ENCODE measurements around the gene TENT5C. TPM values are rescaled to one million over a fixed set of nuclear protein-coding genes. Genes with fewer than 3 reads are reported as not detected.

TENT5C gene
- total and polyA plus RNA-seq, 10 of the 15 experiments (the other 5 are each of a cell fraction or from before 2014, with no cell fraction given), result 0.19 to 2.4 (median 0.78) TPM

DNA sequence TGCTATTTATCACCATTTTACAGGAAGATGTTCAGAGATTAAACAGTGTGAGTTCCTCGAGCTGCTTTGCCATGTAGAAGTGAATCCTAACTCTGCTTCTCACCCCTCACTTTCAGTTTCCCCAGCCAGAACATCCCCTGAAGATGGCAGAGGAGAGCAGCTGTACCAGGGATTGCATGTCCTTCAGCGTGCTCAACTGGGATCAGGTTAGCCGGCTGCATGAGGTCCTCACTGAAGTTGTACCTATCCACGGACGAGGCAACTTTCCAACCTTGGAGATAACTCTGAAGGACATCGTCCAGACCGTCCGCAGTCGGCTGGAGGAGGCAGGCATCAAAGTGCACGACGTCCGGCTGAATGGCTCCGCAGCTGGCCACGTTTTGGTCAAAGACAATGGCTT, 16.9 kb downstream of the TENT5C start:
- Histone ChIP-seq H3K4me1 (ENCODE audit: control insufficient read depth, insufficient read depth, low read length) (no peaks in the 10 kb centered on the region), H4K20me1 (ENCODE audit: control insufficient read depth, insufficient read depth) (no peaks in the 10 kb centered on the region; the same call in none of the 2 replicates), H3K9me3 (replicated peaks; ENCODE audit: control insufficient read depth, insufficient read depth, low read length) (no peaks in the 10 kb centered on the region; the same call in 2 of the 3 replicates), H3K36me3 (ENCODE audit: control insufficient read depth in 2 of 2, insufficient read depth in 2 of 2, low read length in 1 of 2) (no peaks in the 10 kb centered on the region), H3K79me2 (ENCODE audit: control insufficient read depth, insufficient read depth, low read length) (no peaks in the 10 kb centered on the region), H2AFZ (ENCODE audit: control insufficient read depth, low read depth, low read length) (no peak overlapping the region), H3K27me3 (replicated peaks in 1 of 2; ENCODE audit: control insufficient read depth in 2 of 2, insufficient read depth in 2 of 2, low read length in 1 of 2) (peaks cover 3% of the 10 kb centered on the region in 2 experiments), H3K9ac (ENCODE audit: control insufficient read depth, insufficient read depth, low read length) (no peak overlapping the region), H3K27ac (ENCODE audit: control insufficient read depth, insufficient read depth) (no peak overlapping the region), H3K4me2 (ENCODE audit: control insufficient read depth, insufficient read depth) (no peak overlapping the region), H3K4me3 (no peak overlapping the region)
- ChIA-PET SMC1A (ENCODE audit: uncharacterized antibody, unreplicated experiment) (no interaction called here), RAD21 (ENCODE audit: unreplicated experiment) (no interaction called here), CTCF (interaction anchor here (0.6 kb wide), 1 partner anchor 110 kb away, joined by 3 read pairs; no protein-coding TSS in a partner anchor), POLR2A (no interaction called here)
- no peak for FAIRE-seq
- in situ Hi-C loops (cut with MboI), result no loop called here
- intact Hi-C loops (cut with micrococcal nuclease; ENCODE audit: unreplicated experiment), result no loop called here
- 62% methylated on average over 14 of the region's 14 CpGs for WGBS (ENCODE audit: insufficient coverage, insufficient replicate concordance, low lambda C conversion rate, missing lambda C conversion rate)
- no TSS peak for BruUV-seq (replicated peaks)
- ATAC-seq, result no peak
- no peak for DNase-seq (ENCODE audit: low read depth, low spot score)
- TF ChIP-seq, protein P1, sequence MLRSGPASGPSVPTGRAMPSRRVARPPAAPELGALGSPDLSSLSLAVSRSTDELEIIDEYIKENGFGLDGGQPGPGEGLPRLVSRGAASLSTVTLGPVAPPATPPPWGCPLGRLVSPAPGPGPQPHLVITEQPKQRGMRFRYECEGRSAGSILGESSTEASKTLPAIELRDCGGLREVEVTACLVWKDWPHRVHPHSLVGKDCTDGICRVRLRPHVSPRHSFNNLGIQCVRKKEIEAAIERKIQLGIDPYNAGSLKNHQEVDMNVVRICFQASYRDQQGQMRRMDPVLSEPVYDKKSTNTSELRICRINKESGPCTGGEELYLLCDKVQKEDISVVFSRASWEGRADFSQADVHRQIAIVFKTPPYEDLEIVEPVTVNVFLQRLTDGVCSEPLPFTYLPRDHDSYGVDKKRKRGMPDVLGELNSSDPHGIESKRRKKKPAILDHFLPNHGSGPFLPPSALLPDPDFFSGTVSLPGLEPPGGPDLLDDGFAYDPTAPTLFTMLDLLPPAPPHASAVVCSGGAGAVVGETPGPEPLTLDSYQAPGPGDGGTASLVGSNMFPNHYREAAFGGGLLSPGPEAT (IDR thresholded peaks at IDR 0.05; ENCODE audit: low read depth), result no peak
- TF ChIP-seq, protein P2, sequence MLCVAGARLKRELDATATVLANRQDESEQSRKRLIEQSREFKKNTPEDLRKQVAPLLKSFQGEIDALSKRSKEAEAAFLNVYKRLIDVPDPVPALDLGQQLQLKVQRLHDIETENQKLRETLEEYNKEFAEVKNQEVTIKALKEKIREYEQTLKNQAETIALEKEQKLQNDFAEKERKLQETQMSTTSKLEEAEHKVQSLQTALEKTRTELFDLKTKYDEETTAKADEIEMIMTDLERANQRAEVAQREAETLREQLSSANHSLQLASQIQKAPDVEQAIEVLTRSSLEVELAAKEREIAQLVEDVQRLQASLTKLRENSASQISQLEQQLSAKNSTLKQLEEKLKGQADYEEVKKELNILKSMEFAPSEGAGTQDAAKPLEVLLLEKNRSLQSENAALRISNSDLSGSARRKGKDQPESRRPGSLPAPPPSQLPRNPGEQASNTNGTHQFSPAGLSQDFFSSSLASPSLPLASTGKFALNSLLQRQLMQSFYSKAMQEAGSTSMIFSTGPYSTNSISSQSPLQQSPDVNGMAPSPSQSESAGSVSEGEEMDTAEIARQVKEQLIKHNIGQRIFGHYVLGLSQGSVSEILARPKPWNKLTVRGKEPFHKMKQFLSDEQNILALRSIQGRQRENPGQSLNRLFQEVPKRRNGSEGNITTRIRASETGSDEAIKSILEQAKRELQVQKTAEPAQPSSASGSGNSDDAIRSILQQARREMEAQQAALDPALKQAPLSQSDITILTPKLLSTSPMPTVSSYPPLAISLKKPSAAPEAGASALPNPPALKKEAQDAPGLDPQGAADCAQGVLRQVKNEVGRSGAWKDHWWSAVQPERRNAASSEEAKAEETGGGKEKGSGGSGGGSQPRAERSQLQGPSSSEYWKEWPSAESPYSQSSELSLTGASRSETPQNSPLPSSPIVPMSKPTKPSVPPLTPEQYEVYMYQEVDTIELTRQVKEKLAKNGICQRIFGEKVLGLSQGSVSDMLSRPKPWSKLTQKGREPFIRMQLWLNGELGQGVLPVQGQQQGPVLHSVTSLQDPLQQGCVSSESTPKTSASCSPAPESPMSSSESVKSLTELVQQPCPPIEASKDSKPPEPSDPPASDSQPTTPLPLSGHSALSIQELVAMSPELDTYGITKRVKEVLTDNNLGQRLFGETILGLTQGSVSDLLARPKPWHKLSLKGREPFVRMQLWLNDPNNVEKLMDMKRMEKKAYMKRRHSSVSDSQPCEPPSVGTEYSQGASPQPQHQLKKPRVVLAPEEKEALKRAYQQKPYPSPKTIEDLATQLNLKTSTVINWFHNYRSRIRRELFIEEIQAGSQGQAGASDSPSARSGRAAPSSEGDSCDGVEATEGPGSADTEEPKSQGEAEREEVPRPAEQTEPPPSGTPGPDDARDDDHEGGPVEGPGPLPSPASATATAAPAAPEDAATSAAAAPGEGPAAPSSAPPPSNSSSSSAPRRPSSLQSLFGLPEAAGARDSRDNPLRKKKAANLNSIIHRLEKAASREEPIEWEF (IDR thresholded peaks at IDR 0.05; ENCODE audit: insufficient replicate concordance, low read depth, low read length), result no peak
- TF ChIP-seq FOS (IDR thresholded peaks at IDR 0.05; ENCODE audit: borderline replicate concordance, extremely low read depth, insufficient read length) (no peak), RCOR1 (conservative IDR thresholded peaks at IDR 0.05; ENCODE audit: low read depth, low read length) (no peak), IKZF1 (conservative IDR thresholded peaks at IDR 0.05) (no peak), MTA2 (IDR thresholded peaks at IDR 0.05; ENCODE audit: low read depth) (no peak), POLR2AphosphoS2 (IDR thresholded peaks at IDR 0.05; ENCODE audit: low read depth, low read length) (no peak), PAX5 (IDR thresholded peaks at IDR 0.05; ENCODE audit: borderline replicate concordance, low read depth, low read length) (no peak)
- TF ChIP-seq, protein P3, sequence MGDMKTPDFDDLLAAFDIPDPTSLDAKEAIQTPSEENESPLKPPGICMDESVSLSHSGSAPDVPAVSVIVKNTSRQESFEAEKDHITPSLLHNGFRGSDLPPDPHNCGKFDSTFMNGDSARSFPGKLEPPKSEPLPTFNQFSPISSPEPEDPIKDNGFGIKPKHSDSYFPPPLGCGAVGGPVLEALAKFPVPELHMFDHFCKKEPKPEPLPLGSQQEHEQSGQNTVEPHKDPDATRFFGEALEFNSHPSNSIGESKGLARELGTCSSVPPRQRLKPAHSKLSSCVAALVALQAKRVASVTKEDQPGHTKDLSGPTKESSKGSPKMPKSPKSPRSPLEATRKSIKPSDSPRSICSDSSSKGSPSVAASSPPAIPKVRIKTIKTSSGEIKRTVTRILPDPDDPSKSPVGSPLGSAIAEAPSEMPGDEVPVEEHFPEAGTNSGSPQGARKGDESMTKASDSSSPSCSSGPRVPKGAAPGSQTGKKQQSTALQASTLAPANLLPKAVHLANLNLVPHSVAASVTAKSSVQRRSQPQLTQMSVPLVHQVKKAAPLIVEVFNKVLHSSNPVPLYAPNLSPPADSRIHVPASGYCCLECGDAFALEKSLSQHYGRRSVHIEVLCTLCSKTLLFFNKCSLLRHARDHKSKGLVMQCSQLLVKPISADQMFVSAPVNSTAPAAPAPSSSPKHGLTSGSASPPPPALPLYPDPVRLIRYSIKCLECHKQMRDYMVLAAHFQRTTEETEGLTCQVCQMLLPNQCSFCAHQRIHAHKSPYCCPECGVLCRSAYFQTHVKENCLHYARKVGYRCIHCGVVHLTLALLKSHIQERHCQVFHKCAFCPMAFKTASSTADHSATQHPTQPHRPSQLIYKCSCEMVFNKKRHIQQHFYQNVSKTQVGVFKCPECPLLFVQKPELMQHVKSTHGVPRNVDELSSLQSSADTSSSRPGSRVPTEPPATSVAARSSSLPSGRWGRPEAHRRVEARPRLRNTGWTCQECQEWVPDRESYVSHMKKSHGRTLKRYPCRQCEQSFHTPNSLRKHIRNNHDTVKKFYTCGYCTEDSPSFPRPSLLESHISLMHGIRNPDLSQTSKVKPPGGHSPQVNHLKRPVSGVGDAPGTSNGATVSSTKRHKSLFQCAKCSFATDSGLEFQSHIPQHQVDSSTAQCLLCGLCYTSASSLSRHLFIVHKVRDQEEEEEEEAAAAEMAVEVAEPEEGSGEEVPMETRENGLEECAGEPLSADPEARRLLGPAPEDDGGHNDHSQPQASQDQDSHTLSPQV (IDR thresholded peaks at IDR 0.05), result no peak
- TF ChIP-seq, protein P4, sequence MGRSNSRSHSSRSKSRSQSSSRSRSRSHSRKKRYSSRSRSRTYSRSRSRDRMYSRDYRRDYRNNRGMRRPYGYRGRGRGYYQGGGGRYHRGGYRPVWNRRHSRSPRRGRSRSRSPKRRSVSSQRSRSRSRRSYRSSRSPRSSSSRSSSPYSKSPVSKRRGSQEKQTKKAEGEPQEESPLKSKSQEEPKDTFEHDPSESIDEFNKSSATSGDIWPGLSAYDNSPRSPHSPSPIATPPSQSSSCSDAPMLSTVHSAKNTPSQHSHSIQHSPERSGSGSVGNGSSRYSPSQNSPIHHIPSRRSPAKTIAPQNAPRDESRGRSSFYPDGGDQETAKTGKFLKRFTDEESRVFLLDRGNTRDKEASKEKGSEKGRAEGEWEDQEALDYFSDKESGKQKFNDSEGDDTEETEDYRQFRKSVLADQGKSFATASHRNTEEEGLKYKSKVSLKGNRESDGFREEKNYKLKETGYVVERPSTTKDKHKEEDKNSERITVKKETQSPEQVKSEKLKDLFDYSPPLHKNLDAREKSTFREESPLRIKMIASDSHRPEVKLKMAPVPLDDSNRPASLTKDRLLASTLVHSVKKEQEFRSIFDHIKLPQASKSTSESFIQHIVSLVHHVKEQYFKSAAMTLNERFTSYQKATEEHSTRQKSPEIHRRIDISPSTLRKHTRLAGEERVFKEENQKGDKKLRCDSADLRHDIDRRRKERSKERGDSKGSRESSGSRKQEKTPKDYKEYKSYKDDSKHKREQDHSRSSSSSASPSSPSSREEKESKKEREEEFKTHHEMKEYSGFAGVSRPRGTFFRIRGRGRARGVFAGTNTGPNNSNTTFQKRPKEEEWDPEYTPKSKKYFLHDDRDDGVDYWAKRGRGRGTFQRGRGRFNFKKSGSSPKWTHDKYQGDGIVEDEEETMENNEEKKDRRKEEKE (IDR thresholded peaks at IDR 0.05), result no peak

Measured in GM12878 (cell line).